HG02870 (cell line): ENCODE measurements around the gene APOBEC3G.

ENCODE experiments used
- ATAC-seq: cut with Tn5 transposase; IDR thresholded peaks from one replicate; pipeline ENCODE4 v1.9.1; 2021; ENCODE audit warnings: mild to moderate bottlenecking, moderate library complexity; ENCODE audit not compliant: unreplicated experiment

The APOBEC3G gene

DNA sequence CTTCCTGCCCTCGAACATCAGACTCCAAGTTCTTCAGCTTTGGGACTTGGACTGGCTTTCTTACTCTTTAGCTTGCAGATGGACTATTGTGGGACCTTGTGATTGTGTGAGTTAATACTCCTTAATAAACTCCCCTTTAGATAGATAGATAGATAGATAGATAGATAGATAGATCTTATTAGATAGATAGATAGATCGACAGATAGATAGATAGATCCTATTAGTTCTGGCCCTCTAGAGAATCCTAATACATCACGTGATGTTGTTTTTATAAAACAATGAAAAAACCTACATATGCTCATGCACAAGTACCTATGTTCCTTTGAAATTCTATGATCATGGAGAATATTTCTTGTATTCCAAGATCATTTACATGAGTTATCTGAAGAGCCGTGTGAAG lies 43.9 kb downstream of the APOBEC3G start:
- ATAC-seq: no peak

DNA sequence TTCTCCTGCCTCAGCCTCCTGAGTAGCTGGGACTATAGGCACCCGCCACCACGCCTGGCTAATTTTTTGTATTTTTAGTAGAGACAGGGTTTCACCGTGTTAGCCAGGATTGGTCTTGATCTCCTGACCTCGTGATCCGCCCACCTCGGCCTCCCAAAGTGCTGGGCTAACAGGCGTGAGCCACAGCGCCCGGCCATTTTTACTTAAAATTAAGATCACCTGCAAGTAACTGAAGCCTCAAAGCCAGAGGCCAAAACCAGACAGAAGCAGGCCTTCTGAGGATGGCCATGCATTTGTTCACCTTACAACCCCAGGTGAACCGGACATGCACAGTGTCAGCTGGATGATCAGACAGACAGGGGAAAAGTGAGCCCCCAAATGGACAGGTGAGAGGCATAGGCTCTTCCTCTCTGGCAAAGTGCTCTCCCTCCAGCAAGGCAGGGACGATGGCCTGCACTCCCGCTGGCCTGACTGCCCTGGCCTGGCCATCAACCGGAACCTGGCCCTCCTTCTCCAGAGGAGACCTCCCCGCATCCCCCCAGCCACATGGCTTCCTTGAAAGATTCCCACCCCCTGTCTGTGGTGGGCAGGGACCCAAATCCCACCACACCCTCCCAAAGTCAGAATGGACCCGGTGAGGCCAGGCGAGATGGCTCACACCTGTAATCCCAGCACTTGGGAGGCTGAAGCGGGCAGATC lies 45.8 kb downstream of the APOBEC3G start:
- no peak for ATAC-seq

DNA sequence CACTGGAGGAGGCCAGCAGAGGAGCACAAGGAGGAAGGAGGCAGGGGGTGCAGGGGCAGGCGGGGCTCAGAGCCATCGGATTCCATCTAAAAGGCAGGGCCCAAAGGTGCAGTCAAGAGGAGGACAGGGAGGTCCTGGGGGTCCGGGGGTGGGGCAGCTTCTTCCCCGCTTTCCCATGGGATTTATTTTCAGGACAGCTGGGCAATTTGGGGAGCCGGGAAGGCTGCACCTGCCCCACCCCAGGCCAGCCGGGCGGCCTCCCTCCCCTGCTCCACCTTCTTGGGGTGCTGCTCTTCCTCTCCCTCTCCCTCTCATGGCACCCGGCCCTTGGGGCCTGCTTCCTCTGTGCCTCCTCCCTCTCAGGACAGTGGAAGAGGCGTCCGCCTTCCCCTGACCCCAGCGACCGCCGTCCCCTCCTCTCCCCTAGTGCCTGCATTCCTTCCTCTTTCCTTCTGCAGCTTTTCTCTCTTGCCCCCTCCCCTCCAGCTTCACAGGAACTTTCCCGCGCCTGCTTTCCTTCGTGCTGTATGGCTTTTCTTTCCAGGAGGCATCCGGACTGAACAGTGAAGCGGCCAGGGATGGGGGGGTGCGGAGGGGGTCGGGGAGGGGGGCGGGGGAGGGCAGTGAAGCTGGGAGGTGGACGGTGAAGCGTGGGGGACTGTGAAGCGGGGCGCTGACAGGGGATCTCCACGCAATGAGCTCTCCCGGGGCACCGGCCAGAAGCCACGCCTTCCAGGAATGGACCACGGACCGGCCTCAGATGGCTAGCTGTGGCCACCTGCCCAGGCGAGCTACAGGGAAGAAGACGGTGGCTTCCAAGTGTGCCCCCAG lies 46.9 kb downstream of the APOBEC3G start:
- no peak for ATAC-seq

DNA sequence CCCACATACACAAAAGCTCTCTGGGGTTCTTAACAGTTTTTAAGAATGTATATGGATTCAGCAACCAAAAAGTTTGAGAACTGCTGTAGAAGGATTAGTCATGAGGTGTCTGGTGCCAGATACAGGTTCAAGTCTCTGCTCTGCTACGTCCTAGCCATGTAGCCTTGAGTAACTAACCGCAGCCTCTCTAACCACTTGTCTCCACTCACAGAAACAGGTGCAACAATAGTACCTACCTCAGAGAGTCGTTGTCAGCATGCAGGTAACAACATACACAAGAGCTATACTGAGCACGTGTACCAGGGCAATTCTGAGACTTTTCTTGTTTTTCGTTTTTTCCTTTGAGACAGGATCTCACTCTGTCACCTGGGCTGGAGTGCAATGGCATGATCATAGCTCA lies 48.5 kb downstream of the APOBEC3G start:
- ATAC-seq: no peak

DNA sequence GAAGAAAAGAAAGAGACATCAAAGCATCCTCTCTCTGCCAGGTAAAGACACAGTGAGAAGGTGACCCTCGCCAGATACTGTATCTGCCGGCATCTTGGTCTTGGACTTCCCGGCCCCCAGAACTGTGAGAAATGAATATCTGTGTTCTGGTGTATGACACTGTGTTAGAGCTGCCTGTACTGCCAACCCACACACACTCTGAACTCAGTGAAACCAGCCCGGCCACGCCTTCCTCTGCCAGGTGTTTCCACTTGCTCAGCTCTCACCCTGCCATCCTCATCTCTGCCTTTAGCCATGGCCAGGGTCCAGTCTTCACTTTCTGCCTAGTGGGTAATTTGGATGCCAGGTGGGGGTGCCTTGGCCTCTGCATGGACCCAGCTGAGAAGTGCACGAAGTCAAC lies 51.4 kb downstream of the APOBEC3G start:
- ATAC-seq: no peak

DNA sequence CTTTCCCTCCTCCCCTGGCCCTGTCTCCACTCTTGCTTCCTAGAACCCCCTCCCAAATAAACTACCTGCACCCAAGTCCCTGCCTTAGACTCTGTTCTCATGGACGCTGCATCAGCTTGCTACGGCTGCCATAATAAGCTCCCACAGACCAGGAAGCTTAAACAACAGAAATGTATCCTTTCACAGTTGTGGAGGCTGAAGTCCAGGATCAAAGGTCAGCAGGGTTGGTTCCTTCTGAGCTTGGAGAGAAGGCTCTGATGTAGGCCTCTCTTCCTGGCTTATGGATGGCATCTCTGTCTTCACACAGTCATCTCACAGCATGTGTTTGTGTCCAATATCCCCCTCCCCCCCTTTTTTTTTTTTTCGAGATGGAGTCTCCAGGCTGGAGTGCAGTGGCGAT lies 52.0 kb downstream of the APOBEC3G start:
- ATAC-seq: no peak

DNA sequence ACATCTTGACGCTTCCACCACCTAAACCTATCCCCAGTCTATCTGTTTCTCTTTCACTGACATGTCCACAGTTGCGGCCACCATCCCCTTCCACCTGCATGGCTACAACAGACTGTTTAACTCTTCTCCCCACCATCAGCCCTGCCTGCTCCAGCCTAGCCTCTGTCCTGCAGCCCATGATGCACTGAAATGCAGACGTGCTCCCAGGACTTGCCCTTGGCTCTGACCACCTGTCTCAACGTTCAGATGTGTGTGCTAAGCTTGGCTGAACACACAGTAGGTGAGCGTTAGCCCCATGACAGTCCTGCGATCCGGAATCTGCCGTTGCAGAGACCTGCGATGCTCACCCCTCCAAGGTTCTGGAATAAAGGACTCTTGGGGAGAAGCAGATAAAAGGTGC lies 52.7 kb downstream of the APOBEC3G start:
- ATAC-seq: no peak

DNA sequence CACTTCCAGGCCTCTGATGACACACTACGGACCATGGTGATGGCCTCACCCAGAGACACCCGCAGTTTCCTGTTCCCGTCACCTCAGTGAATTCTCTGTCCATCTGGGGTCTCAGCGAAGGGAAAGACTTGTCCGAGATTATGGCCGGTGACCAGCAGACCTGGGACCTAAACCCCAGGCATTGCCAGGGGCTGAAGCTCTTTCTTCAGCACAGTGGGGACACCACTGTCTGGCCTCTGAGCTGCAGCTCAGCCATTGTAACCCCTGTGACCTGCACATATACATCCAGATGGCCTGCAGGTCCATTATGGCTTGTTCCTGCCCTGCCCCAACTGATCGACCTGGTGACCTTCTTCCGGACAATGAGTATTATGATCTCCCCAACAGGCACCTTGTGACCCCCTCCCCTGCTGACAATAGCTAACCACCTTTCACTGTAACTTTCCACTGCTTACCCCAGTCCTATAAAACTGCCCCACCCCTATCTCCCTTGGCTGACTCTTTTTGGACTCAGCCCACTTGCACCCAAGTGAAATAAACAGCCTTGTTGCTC lies 53.2 kb downstream of the APOBEC3G start:
- ATAC-seq: no peak

DNA sequence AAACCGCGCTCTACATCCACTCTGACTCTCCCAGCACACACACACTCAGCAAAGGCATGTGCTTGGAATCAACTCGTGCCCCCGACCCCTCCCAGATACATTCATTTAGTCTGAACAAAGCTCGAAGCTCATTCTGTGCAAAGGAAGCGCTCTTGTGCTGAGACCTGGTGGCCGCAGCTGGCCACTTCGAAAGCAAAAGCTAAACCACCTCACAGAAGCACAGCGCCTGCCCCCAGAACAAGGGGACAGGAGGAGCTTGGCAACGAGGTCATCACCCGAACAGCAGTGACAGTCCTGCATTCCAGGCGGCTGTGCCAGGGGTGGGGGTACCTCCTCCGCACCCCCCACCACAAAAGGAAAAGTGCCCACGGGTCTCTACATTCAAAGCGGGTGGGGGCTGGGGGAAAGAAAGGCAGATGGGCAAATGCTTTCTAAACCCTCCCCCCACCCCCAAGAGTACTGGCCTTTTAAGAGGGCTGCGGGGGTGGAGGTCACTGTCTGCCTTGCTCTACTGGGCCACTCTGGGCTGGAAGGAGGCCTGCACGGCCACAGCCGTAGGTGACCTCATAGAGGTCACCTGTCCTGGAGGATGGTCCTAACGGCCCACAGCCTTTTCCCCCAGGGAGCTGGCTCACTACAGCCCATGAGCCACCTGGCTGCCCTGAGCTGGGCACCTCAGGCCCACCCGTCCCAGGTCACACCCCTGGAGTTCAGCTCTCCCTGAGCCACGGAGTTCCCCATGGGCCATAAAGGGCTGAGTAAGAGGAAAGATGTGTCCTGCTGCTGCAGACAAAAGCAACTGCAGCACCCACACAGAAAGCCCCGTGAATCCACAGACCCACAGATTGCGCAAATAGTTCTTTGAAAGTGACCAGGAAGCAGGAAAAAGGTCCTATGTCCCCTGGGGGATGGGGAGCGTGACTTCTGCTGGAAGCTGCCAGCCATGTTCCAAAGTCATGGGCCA lies 54.1 kb downstream of the APOBEC3G start:
- no peak for ATAC-seq

DNA sequence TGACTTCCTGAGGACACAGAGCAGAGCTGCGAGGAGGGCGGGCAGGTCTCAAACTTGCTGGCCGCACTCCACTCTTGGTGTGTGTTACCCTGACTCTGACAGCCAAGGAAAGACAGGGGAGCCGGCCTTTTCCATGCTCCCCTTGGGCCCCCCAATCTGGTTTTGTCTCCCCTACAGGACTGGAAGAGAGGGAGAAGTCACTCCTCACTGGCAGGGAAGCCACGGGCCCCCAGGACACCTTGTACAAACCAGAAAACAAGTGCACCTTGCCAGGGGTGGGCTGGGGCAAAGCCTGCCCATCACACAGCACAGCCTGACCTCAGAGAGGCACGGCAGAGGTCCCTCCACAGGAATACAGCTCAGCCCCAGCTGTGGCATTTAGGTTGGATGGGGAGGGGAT lies 55.2 kb downstream of the APOBEC3G start:
- ATAC-seq: no peak

DNA sequence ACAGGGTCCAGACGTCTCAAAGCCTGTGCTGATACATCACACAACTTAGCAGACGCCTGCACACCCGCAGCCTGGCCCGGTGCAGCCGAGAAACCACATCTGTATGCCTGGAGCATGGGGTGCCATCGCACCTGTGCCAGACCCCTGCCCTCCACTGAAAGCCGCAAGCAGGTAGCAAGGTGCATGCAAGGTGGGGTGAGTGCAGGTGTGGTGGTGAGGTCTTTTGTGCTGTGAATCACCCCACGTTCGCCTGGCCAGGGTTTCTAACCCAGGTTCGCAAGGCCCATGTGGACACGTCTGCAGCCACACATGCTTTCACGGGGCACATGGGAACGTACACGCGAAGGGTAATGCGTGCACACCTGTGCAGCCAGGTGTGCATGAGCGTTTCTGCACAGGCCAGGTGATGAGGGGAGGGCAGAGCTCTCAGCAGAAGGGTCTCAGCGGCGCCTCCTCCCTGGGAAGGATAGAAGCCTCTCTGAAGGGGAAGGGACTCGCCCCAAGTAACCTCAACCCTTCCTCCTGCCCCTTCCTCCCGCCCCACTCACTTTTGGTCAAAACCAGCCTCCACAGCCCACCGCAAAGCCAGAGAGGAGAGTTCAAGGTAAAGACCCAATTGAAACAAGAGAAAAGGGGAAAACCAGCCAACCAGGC lies 55.9 kb downstream of the APOBEC3G start:
- no peak for ATAC-seq

DNA sequence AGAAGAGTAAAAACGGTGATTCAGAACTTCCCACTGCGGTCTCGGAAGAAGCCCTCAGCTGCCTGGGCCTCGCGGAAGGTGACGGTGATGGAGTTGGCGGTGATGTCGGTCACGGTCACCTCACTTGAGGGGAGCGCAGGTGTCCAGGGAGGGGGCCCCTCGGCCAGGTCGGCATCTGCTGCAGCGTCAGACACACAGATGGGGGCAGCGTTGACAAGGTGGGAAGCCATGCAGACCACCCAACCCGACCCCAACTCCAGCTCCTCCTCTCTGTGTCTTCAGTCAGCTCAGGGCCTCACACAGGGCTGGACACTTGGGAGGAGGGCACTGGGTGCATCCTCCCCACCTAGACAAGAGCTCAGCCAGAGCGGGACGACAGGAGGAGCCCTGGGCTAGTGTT lies 56.8 kb downstream of the APOBEC3G start:
- no peak for ATAC-seq

DNA sequence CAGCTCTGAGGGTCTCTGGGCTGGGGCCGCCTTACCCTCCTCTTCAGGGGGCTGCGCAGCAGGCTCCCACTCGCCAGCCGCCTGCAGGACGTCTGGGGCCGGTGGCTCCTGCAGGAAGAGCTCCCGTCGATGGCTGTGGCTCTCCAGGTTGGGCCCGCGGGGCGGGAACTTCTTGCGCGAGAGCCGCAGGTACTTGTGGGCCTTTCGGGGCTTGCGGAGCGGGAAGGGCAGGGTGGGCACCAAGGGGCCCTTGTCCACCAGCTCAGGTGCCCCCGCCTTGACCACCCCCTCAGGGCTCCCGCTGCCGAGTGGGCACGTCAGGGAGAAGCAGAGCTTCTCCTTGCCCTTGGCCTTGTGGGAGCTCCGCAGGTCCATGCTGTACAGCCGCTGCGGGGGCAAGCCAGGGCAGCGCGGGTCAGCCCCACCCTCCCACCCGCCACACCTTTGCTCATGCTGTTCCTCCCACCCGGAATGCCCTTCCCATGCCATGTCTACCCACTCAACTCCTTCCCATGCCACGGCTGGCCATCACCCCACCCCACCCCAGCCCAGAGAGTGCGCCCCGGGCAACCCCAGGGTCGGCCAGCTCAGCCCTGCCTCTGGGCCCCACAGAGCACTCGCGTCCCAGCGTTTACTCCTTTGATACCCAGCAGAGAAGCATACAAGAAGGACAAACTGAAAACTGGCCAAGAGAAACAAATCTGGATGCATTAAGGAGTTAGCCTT lies 57.5 kb downstream of the APOBEC3G start:
- no peak for ATAC-seq

DNA sequence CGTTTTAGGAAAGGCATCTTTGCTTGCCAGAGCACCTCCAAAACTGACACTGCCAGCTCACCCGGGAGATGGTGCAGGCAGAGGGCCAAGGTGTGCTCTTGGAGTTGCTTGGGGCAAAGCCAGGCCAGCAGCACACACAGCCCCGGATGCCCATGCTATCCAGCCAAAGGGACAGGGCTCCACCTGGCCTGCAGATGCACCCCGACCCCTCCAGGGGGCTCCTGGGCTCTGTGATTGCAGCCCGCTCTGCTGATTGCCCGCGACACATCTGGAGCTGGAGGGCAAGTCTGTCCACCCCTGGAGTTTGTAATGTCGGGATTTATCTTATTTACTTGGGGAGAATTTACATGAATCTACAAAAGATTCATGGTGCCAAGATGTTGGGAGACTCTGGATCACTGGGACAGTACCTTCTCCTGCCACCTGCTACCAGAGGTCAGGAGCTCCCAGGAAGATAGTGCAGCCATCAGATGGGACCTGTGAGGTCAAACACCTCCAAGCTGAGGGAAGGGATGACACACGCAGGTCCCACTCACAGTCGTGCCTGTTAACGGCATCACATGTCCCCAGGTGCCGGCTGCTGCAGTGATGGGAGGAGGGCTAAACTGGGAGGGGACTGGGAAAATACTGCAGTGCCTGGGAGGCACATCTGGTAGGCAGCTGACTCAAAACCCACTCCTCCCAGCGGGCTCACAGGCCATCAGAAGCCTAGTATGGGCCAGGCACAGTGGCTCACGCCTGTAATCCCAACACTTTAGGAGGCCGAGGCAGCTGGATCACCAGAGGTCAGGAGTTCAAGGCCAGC lies 58.2 kb downstream of the APOBEC3G start:
- ATAC-seq: no peak

DNA sequence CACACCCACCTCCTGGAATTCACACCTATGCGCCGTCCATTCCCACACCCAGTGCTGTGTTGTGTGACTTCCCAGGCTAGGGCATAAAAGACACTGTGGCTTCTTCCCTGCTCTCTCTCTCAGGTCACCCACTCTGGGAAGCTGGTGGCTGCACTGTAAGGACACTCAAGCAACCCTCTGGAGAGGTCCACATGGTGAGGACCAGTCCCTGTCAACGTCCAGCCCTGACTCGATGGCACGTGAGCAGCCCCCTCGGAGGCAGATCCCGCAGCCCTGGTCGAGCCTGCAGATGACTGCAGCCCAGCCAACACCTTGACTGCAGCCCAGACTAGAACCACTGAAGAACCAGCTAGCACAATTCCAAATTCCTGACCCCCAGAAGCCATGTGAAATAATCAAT lies 59.2 kb downstream of the APOBEC3G start:
- ATAC-seq: no peak
